PC-9 (cell line): Measurements from ENCODE around the gene PPEF1.

Experiments used
- EZH2 ChIP-seq: fragments of 200-600 bp; sonication (generic); IDR thresholded peaks from 2 replicates; pipeline ENCODE4 v1.8.0; 2017; ENCODE audit warnings: antibody characterized with exemption, low read depth
- TF ChIP-seq, protein P1 (sequence below): fragments of 200-600 bp; sonication (generic); conservative IDR thresholded peaks from 2 replicates; pipeline ENCODE4 v1.6.1; 2017; ENCODE audit warnings: mixed run types, antibody characterized with exemption, mild to moderate bottlenecking, moderate library complexity

DNA sequence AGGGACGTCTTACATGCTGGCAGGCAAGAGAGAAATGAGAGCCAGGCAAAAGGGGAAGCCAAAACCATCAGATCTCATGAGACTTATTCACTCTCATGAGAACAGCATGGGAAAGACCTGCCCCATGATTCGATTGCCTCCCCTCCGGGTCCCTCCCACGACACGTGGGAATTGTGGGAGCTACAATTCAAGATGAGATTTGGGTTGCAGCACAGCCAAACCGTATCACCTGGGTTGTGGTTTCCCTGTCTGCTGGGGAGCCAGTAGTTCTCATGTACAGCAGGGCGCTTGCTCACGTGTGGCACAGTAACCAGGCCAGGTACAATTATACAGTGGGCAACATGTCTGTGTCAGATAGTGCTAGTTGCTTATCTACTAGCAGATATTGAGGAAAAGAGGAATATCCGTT lies 24.5 kb upstream of the PPEF1 start:
- TF ChIP-seq, protein P1, sequence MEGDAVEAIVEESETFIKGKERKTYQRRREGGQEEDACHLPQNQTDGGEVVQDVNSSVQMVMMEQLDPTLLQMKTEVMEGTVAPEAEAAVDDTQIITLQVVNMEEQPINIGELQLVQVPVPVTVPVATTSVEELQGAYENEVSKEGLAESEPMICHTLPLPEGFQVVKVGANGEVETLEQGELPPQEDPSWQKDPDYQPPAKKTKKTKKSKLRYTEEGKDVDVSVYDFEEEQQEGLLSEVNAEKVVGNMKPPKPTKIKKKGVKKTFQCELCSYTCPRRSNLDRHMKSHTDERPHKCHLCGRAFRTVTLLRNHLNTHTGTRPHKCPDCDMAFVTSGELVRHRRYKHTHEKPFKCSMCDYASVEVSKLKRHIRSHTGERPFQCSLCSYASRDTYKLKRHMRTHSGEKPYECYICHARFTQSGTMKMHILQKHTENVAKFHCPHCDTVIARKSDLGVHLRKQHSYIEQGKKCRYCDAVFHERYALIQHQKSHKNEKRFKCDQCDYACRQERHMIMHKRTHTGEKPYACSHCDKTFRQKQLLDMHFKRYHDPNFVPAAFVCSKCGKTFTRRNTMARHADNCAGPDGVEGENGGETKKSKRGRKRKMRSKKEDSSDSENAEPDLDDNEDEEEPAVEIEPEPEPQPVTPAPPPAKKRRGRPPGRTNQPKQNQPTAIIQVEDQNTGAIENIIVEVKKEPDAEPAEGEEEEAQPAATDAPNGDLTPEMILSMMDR, result no peak
- no peak for TF ChIP-seq EZH2
